ENCODE data around the gene NRP2.

Gene NRP2

GRCh38 chr2:205637779-205638503, 44.4 kb upstream of the NRP2 start:
- Histone ChIP-seq H3K9me3 (no peaks in the 10 kb centered on the region), H3K27me3 (peaks cover 4% of the 10 kb centered on the region), H3K4me3 (ENCODE audit: low read depth in 1 of 2, low read length in 1 of 2) (no peak overlapping the region), H3K36me3 (no peaks in the 10 kb centered on the region), H3K27ac (no peak overlapping the region), H3K4me1 (ENCODE audit: control insufficient read depth in 1 of 2, insufficient read depth in 1 of 2, low read depth in 1 of 2, low read length in 1 of 2) (no peaks in the 10 kb centered on the region)
- no peak for TF ChIP-seq CTCF (IDR thresholded peaks at IDR 0.05)

- Histone ChIP-seq H3K4me1 (ENCODE audit: control insufficient read depth in 1 of 2, insufficient read depth in 1 of 2, low read depth in 1 of 2, low read length in 1 of 2) (no peaks in the 10 kb centered on the region), H3K36me3 (no peaks in the 10 kb centered on the region), H3K9me3 (no peaks in the 10 kb centered on the region), H3K27me3 (peaks cover 4% of the 10 kb centered on the region), H3K27ac (no peak overlapping the region), H3K4me3 (ENCODE audit: low read depth in 1 of 2, low read length in 1 of 2) (no peak overlapping the region)
- no peak for TF ChIP-seq CTCF (IDR thresholded peaks at IDR 0.05)
Measured at GRCh38 chr2:205640716-205641115, 41.6 kb upstream of the NRP2 start.

- H3K27ac ChIP-seq: no peak overlapping the region
- H3K4me1 ChIP-seq (ENCODE audit: control insufficient read depth in 1 of 2, insufficient read depth in 1 of 2, low read depth in 1 of 2, low read length in 1 of 2): no peaks in the 10 kb centered on the region
- H3K9me3 ChIP-seq: no peaks in the 10 kb centered on the region
- TF ChIP-seq CTCF (IDR thresholded peaks at IDR 0.05): no peak
- peaks cover under 1% of the 10 kb centered on the region for H3K27me3 ChIP-seq
- no peak overlapping the region for H3K4me3 ChIP-seq (ENCODE audit: low read depth in 1 of 2, low read length in 1 of 2)
- H3K36me3 ChIP-seq: no peaks in the 10 kb centered on the region
Measured at GRCh38 chr2:205642599-205643356, 39.5 kb upstream of the NRP2 start.

GRCh38 chr2:205643391-205643885, 38.9 kb upstream of the NRP2 start:
- Histone ChIP-seq H3K27me3 (no peaks in the 10 kb centered on the region), H3K4me3 (ENCODE audit: low read depth in 1 of 2, low read length in 1 of 2) (no peak overlapping the region), H3K9me3 (no peaks in the 10 kb centered on the region), H3K36me3 (no peaks in the 10 kb centered on the region), H3K4me1 (ENCODE audit: control insufficient read depth in 1 of 2, insufficient read depth in 1 of 2, low read depth in 1 of 2, low read length in 1 of 2) (no peaks in the 10 kb centered on the region), H3K27ac (no peak overlapping the region)
- TF ChIP-seq CTCF (IDR thresholded peaks at IDR 0.05): no peak

- Histone ChIP-seq H3K4me3 (ENCODE audit: low read depth in 1 of 2, low read length in 1 of 2) (no peak overlapping the region), H3K36me3 (no peaks in the 10 kb centered on the region), H3K9me3 (no peaks in the 10 kb centered on the region), H3K4me1 (ENCODE audit: control insufficient read depth in 1 of 2, insufficient read depth in 1 of 2, low read depth in 1 of 2, low read length in 1 of 2) (no peaks in the 10 kb centered on the region), H3K27ac (no peak overlapping the region), H3K27me3 (no peaks in the 10 kb centered on the region)
- no peak for TF ChIP-seq CTCF (IDR thresholded peaks at IDR 0.05)
Measured at GRCh38 chr2:205644018-205644417, 38.3 kb upstream of the NRP2 start.
